Measurements from ENCODE around the gene CDH23.

- TF ChIP-seq CTCF (conservative IDR thresholded peaks at IDR 0.05 in 1 of 2, IDR thresholded peaks at IDR 0.05 in 1 of 2; ENCODE audit: low read depth in 1 of 2, low read length in 2 of 2) = no peak
- no peak for TF ChIP-seq EZH2 (IDR thresholded peaks at IDR 0.05; ENCODE audit: low read length, missing control alignments)
Measured at GRCh38 chr10:71522442-71523144, 125.9 kb downstream of the CDH23 start.

All from fibroblast of lung (primary cell).